ENCODE measurements around the gene ZNHIT6. TPM values are rescaled to one million over a fixed set of nuclear protein-coding genes. Genes with fewer than 3 reads are reported as not detected.

ZNHIT6 gene
- total and polyA plus RNA-seq, 12 donors: 4.5 to 21.1 (median 9.8) TPM

DNA sequence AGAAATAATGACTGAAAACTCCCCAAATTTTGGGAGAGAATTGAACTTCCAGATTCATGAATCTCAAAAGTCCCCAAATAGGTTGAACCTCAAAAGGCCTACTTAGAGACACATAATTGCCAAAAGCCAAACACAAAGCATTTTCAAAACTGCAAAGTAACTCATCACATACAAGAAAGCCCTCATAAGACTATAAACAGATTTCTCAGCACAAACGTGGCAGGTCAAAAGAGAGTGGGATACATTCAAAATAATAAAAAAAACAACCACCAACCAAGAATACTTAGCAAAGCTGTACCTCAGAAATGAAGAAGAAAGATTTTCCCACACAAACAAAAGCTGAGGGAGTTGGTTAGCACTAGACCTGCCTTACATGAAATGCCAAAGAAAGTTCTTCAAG lies 69.8 kb downstream of the ZNHIT6 start:
- H3K36me3 ChIP-seq (replicated peaks in 1 of 2): no peaks in the 10 kb centered on the region
- peaks cover 0 to 12% (median 0%) of the 10 kb centered on the region in 3 donors for H3K9me3 ChIP-seq (replicated peaks in 1 of 3)
- DNase-seq: no peak
- no peak overlapping the region for H3K27ac ChIP-seq
- no peaks in the 10 kb centered on the region for H3K4me1 ChIP-seq (replicated peaks in 1 of 2)
- WGBS, 4 donors: 52 to 84% (median 62%) methylated on average over 1 of the region's 1 CpG
- no peak overlapping the region for H3K4me3 ChIP-seq
- TF ChIP-seq, protein P1, sequence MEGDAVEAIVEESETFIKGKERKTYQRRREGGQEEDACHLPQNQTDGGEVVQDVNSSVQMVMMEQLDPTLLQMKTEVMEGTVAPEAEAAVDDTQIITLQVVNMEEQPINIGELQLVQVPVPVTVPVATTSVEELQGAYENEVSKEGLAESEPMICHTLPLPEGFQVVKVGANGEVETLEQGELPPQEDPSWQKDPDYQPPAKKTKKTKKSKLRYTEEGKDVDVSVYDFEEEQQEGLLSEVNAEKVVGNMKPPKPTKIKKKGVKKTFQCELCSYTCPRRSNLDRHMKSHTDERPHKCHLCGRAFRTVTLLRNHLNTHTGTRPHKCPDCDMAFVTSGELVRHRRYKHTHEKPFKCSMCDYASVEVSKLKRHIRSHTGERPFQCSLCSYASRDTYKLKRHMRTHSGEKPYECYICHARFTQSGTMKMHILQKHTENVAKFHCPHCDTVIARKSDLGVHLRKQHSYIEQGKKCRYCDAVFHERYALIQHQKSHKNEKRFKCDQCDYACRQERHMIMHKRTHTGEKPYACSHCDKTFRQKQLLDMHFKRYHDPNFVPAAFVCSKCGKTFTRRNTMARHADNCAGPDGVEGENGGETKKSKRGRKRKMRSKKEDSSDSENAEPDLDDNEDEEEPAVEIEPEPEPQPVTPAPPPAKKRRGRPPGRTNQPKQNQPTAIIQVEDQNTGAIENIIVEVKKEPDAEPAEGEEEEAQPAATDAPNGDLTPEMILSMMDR (IDR thresholded peaks at IDR 0.05): no peak
- TF ChIP-seq POLR2A (IDR thresholded peaks at IDR 0.05): no peak
- H3K27me3 ChIP-seq: no peaks in the 10 kb centered on the region
- intact Hi-C loops (cut with DNase I): no loop called here

- TF ChIP-seq, protein P1 (IDR thresholded peaks at IDR 0.05): no peak
- TF ChIP-seq POLR2A (IDR thresholded peaks at IDR 0.05): no peak
Observed at GRCh38 chr1:85630493-85630892, 77.7 kb downstream of the ZNHIT6 start.

GRCh38 chr1:85629532-85629920 lies 78.7 kb downstream of the ZNHIT6 start:
- H3K36me3 ChIP-seq (replicated peaks in 1 of 2): no peaks in the 10 kb centered on the region
- TF ChIP-seq POLR2A (IDR thresholded peaks at IDR 0.05): no peak
- TF ChIP-seq, protein P1 (IDR thresholded peaks at IDR 0.05): no peak
- no peaks in the 10 kb centered on the region for H3K27me3 ChIP-seq
- intact Hi-C loops (cut with DNase I): no loop called here
- no peak for DNase-seq
- 49 to 64% (median 52%) methylated on average over 2 of the region's 2 CpGs for WGBS, 4 donors
- peak overlapping the region in 1 of 5 donors; percentile 47 for H3K27ac ChIP-seq
- H3K9me3 ChIP-seq (replicated peaks in 1 of 3): no peaks in the 10 kb centered on the region
- no peak overlapping the region for H3K4me3 ChIP-seq
- H3K4me1 ChIP-seq (replicated peaks in 1 of 2): no peaks in the 10 kb centered on the region

More at GRCh38 chr1:85630493-85630892, 77.7 kb downstream of the ZNHIT6 start:
- no peak for DNase-seq
- no peaks in the 10 kb centered on the region for H3K4me1 ChIP-seq (replicated peaks in 1 of 2)
- H3K9me3 ChIP-seq (replicated peaks in 1 of 3): no peaks in the 10 kb centered on the region
- no peak overlapping the region for H3K27ac ChIP-seq
- H3K27me3 ChIP-seq: no peaks in the 10 kb centered on the region
- no peaks in the 10 kb centered on the region for H3K36me3 ChIP-seq (replicated peaks in 1 of 2)
- H3K4me3 ChIP-seq: no peak overlapping the region
- WGBS, 4 donors: 77 to 95% (median 86%) methylated on average over 2 of the region's 2 CpGs
- intact Hi-C loops (cut with DNase I): no loop called here

DNA sequence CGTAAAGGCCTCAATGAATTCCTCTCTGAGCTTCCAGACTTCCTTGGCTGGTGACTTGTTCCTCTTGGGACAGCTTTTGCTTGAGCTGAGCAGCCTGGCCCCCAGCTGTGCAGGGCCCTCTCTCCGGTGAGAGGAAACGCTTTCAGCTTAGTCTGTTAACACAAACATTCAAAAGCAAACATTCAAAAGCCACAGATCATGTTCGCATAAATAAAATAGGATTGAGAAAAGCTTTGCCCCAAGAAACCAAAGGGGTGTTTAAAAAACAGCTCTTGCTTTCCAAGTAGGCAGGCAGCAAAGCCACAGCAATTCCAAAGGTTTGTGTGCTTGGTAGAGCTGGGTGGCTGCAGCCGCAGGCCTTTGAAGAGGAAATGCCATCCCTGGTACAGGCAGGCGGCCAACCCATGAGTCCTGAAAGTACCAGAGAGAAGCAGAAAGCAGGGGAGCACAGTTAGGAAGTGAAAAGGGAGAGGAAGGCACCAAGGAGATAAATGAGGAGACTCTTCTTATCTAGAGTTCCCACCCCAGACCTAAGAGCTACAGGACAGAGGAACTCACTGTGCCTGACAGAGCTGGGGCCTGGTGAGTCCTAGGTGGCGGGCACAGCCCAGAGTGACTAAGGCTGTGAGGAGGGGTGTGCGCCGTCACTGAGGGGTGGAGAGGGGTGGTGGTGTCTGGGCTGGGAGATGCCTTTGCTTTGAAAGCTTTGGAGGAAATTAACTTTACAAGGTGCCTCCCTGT lies 79.3 kb downstream of the ZNHIT6 start:
- Histone ChIP-seq H3K27ac (peak overlapping the region in 1 of 5 donors; percentile 47), H3K4me3 (no peak overlapping the region), H3K9me3 (replicated peaks in 1 of 3) (no peaks in the 10 kb centered on the region), H3K27me3 (no peaks in the 10 kb centered on the region), H3K4me1 (replicated peaks in 1 of 2) (no peaks in the 10 kb centered on the region), H3K36me3 (replicated peaks in 1 of 2) (no peaks in the 10 kb centered on the region)
- whole genome bisulfite sequencing, 4 donors: 83 to 86% (median 84%) methylated on average over 9 of the region's 9 CpGs
- intact Hi-C loops (cut with DNase I): no loop called here
- no peak for TF ChIP-seq POLR2A (IDR thresholded peaks at IDR 0.05)
- TF ChIP-seq, protein P1 (IDR thresholded peaks at IDR 0.05): no peak
- DNase-seq: no peak
